GM15510 (cell line): Measurements from ENCODE around the gene EZR.

Source experiments
- POLR2A ChIP-seq: IDR thresholded peaks from 3 replicates; pipeline ENCODE4 v1.6.1; 2011; ENCODE audit warnings: borderline replicate concordance; ENCODE audit not compliant: insufficient read length; ENCODE audit errors: extremely low read depth

EZR gene

GRCh38 chr6:158830736-158831135, 11.6 kb upstream of the EZR start:
- TF ChIP-seq POLR2A: no peak

GRCh38 chr6:158828807-158829206, 9.6 kb upstream of the EZR start:
- TF ChIP-seq POLR2A: no peak

- TF ChIP-seq POLR2A: no peak
Observed at GRCh38 chr6:158826819-158827501, 7.8 kb upstream of the EZR start.

- no peak for TF ChIP-seq POLR2A
Observed at GRCh38 chr6:158825951-158826306, 6.8 kb upstream of the EZR start.

GRCh38 chr6:158825038-158825950, 6.1 kb upstream of the EZR start:
- no peak for TF ChIP-seq POLR2A

GRCh38 chr6:158819977-158820622, 932 bp upstream of the EZR start:
- TF ChIP-seq POLR2A: no peak

- no peak for TF ChIP-seq POLR2A
Observed at GRCh38 chr6:158818581-158819212, 471 bp downstream of the EZR start.

GRCh38 chr6:158817728-158818580, 1.2 kb downstream of the EZR start:
- TF ChIP-seq POLR2A: peak; percentile 94

- no peak for TF ChIP-seq POLR2A
Observed at GRCh38 chr6:158816803-158817727, 2.1 kb downstream of the EZR start.

- no peak for TF ChIP-seq POLR2A
Observed at GRCh38 chr6:158816329-158816728, 2.8 kb downstream of the EZR start.

GRCh38 chr6:158815907-158816306, 3.3 kb downstream of the EZR start:
- no peak for TF ChIP-seq POLR2A

GRCh38 chr6:158815379-158815724, 3.8 kb downstream of the EZR start:
- TF ChIP-seq POLR2A: no peak

GRCh38 chr6:158813032-158813431, 6.1 kb downstream of the EZR start:
- no peak for TF ChIP-seq POLR2A
